H9 (cell line): ENCODE measurements around the gene PKP3. TPM values are rescaled to one million over a fixed set of nuclear protein-coding genes. Genes with fewer than 3 reads are reported as not detected.

Experiments
- DNase-seq: peaks from one replicate; pipeline ENCODE4 v3.0.0-alpha.2; 2017
- H2AFZ ChIP-seq: one replicate; pipeline ENCODE4 v1.6.1; 2013; ENCODE audit warnings: mild to moderate bottlenecking, low read length, control low read depth, moderate library complexity
- H2AK5ac ChIP-seq: 2 replicates; pipeline ENCODE4 v1.6.1; 2013; ENCODE audit warnings: low read length, control low read depth, mixed read lengths; ENCODE audit not compliant: insufficient read length
- H2BK120ac ChIP-seq: one replicate; pipeline ENCODE4 v1.6.1; 2013; ENCODE audit warnings: low read depth, mild to moderate bottlenecking, low read length, control low read depth, inconsistent platforms; ENCODE audit not compliant: poor library complexity, severe bottlenecking
- H2BK12ac ChIP-seq: 2 replicates; pipeline ENCODE4 v1.6.1; 2013; ENCODE audit warnings: low read length, control low read depth, mixed read lengths, low read depth; ENCODE audit not compliant: insufficient read length
- H2BK15ac ChIP-seq: 2 replicates; pipeline ENCODE4 v1.6.1; 2013; ENCODE audit warnings: low read depth, low read length, control low read depth
- H2BK20ac ChIP-seq: one replicate; pipeline ENCODE4 v1.6.1; 2013; ENCODE audit warnings: low read depth, mild to moderate bottlenecking, low read length, control low read depth, inconsistent platforms; ENCODE audit not compliant: poor library complexity, severe bottlenecking
- H2BK5ac ChIP-seq: 2 replicates; pipeline ENCODE4 v1.6.1; 2013; ENCODE audit warnings: low read length, control low read depth, mixed read lengths; ENCODE audit not compliant: insufficient read length
- H3K14ac ChIP-seq: 2 replicates; pipeline ENCODE4 v1.6.1; 2013; ENCODE audit warnings: low read length, control low read depth; ENCODE audit not compliant: insufficient read depth
- H3K18ac ChIP-seq: 2 replicates; pipeline ENCODE4 v1.6.1; 2013; ENCODE audit warnings: low read depth, mild to moderate bottlenecking, mixed read lengths, low read length, control low read depth; ENCODE audit not compliant: insufficient read length
- H3K23ac ChIP-seq: 2 replicates; pipeline ENCODE4 v1.6.1; 2013; ENCODE audit warnings: low read length, control low read depth, mixed read lengths, low read depth; ENCODE audit not compliant: insufficient read length
- H3K23me2 ChIP-seq: 2 replicates; pipeline ENCODE4 v1.6.1; 2013; ENCODE audit warnings: low read depth, mild to moderate bottlenecking, mixed read lengths, low read length, control low read depth; ENCODE audit not compliant: insufficient read length, poor library complexity, severe bottlenecking
- H3K27ac ChIP-seq: 2 replicates; pipeline ENCODE4 v1.5.1; 2013; ENCODE audit warnings: low read length, control low read depth, mixed read lengths, low read depth; ENCODE audit not compliant: insufficient read length
- H3K27me3 ChIP-seq: 2 replicates; pipeline ENCODE4 v1.6.1; 2013; ENCODE audit warnings: low read length, control low read depth, inconsistent platforms; ENCODE audit not compliant: insufficient read depth
- H3K4ac ChIP-seq: 2 replicates; pipeline ENCODE4 v1.6.1; 2013; ENCODE audit warnings: low read depth, mild to moderate bottlenecking, control low read depth, inconsistent platforms, low read length, moderate library complexity
- H3K4me1 ChIP-seq: 2 replicates; pipeline ENCODE4 v1.6.1; 2013; ENCODE audit warnings: low read length, control low read depth, inconsistent platforms; ENCODE audit not compliant: insufficient read depth
- H3K4me2 ChIP-seq: 2 replicates; pipeline ENCODE4 v1.6.1; 2013; ENCODE audit warnings: low read length, control low read depth, mixed read lengths; ENCODE audit not compliant: insufficient read length, insufficient read depth
- H3K56ac ChIP-seq: 2 replicates; pipeline ENCODE4 v1.6.1; 2013; ENCODE audit warnings: low read depth, mild to moderate bottlenecking, mixed read lengths, low read length, control low read depth; ENCODE audit not compliant: insufficient read length
- H3K79me1 ChIP-seq: 2 replicates; pipeline ENCODE4 v1.6.1; 2013; ENCODE audit warnings: low read depth, mild to moderate bottlenecking, moderate library complexity, low read length, control low read depth, inconsistent platforms; ENCODE audit not compliant: insufficient read depth, poor library complexity, severe bottlenecking
- H3K79me2 ChIP-seq: 2 replicates; pipeline ENCODE4 v1.6.1; 2013; ENCODE audit warnings: low read length, control low read depth, inconsistent platforms; ENCODE audit not compliant: insufficient read depth
- H3K9ac ChIP-seq: 2 replicates; pipeline ENCODE4 v1.6.1; 2013; ENCODE audit warnings: low read length, control low read depth, mixed read lengths; ENCODE audit not compliant: insufficient read length; ENCODE audit errors: extremely low read depth
- H3K9me3 ChIP-seq: one replicate; pipeline ENCODE4 v1.6.1; 2013; ENCODE audit warnings: low read depth, low read length, inconsistent platforms; ENCODE audit not compliant: control insufficient read depth
- H3T11ph ChIP-seq: one replicate; pipeline ENCODE4 v1.6.1; 2013; ENCODE audit warnings: mild to moderate bottlenecking, low read length, control low read depth, inconsistent platforms
- H4K20me1 ChIP-seq: one replicate; pipeline ENCODE4 v1.6.1; 2013; ENCODE audit not compliant: control insufficient read depth, insufficient read length, insufficient read depth
- H4K5ac ChIP-seq: 2 replicates; pipeline ENCODE4 v1.6.1; 2013; ENCODE audit warnings: low read depth, mild to moderate bottlenecking, mixed read lengths, low read length, control low read depth; ENCODE audit not compliant: insufficient read length
- H4K8ac ChIP-seq: replicated peaks from 2 replicates; pipeline ENCODE4 v1.6.1; 2013; ENCODE audit warnings: low read length, control low read depth, mixed read lengths, low read depth; ENCODE audit not compliant: insufficient read length
- H4K91ac ChIP-seq: 2 replicates; pipeline ENCODE4 v1.6.1; 2013; ENCODE audit warnings: low read depth, mild to moderate bottlenecking, moderate library complexity, mixed read lengths, low read length, control low read depth; ENCODE audit not compliant: insufficient read length
- H3K27ac Mint-ChIP-seq, 3 experiments: 2 replicates in 2 of 3; 3 replicates in 1 of 3; pipeline ENCODE4 v1.8.0; 2020 to 2021; ENCODE audit warnings: mixed read lengths in 3 of 3, mild to moderate bottlenecking in 1 of 3, moderate library complexity in 1 of 3
- H3K27me3 Mint-ChIP-seq: 2 replicates; pipeline ENCODE4 v1.8.0; 2021; ENCODE audit warnings: low read depth, mild to moderate bottlenecking, moderate library complexity, mixed read lengths
- H3K36me3 Mint-ChIP-seq, 3 experiments: 2 replicates in 2 of 3; 3 replicates in 1 of 3; pipeline ENCODE4 v1.8.0; 2020 to 2021; ENCODE audit warnings: low read depth in 3 of 3, mixed read lengths in 3 of 3; ENCODE audit not compliant: insufficient read depth in 1 of 3
- H3K4me1 Mint-ChIP-seq, 2 experiments: 2 replicates each; pipeline ENCODE4 v1.8.0; 2020; ENCODE audit warnings: mixed read lengths in 2 of 2
- H3K4me3 Mint-ChIP-seq, 2 experiments: 2 replicates in 1 of 2; 3 replicates in 1 of 2; pipeline ENCODE4 v1.8.0; 2020 to 2021; ENCODE audit warnings: mild to moderate bottlenecking in 2 of 2, mixed read lengths in 2 of 2, moderate library complexity in 1 of 2
- H3K9me3 Mint-ChIP-seq, 2 experiments: 2 replicates in 1 of 2; 3 replicates in 1 of 2; pipeline ENCODE4 v1.8.0; 2020; ENCODE audit warnings: mild to moderate bottlenecking in 2 of 2, mixed read lengths in 2 of 2, moderate library complexity in 1 of 2
- WGBS: extraction: QIAGEN DNeasy Blood & Tissue Kit; methylation state at CpG from one replicate; pipeline ENCODE4 v1.1.7; 2013; ENCODE audit warnings: missing lambda C conversion rate, low lambda C conversion rate, mixed read lengths; ENCODE audit not compliant: insufficient read length; ENCODE audit errors: extremely low coverage; 5-methylcytosine and 5-hydroxymethylcytosine counted together
- total RNA-seq: library from RNA; stranded (reverse); gene quantifications from 2 replicates; pipeline ENCODE4 v1.2.1, GENCODE V29; 2021
- TF ChIP-seq, protein P1 (sequence below): fragments of 200-600 bp; sonication (generic); conservative IDR thresholded peaks from 3 replicates; pipeline ENCODE4 v1.8.0; 2021; ENCODE audit warnings: antibody characterized with exemption, mild to moderate bottlenecking

PKP3 gene
- total RNA-seq, 1 experiment from 2014 or later: 41.7 TPM

DNA sequence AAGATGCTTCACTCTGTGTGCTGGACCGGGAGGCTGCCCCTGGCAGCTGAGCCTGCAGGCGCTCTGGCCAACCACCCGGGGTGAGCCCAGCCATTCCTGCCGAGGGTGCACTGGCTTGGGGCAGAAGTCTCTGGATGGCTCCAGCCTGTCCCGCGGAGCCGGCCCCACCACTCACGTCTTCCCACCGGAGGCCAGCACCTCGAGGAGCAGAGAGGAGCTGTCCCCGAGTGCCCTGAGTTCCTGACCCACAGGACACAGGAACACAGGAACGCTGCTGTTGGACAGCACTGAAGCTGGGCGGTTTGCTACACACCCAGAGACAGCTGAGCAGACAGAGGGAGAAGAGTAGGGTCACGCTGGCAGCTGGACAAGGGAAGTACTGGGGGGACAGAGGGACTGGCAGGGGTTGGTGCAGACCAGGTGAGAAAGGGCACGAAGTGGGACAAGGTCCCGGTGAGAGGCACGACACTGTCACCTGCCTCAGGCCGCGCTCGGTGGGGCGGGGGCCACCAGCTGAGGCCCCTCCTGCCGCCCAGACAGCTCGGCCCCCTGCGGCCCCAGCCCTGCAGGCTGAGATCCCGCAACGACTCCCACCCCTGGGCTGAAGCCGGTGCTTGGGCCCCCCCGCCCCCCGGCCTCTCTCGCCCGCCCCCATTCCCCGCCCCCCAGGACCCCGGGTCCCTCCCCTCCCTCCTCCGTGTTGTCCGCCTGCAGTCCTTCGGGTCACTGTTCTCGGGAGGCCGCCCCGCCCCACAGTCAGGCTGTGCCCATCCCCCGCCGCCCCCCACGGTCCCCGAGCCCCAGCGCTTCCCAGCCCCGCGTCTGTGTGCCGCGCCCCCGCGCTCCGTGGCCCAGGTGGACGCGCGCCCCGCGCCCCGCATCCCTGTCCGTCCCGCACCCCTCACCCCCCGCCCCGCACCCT is 25.3 kb upstream of the PKP3 start:
- Histone ChIP-seq H3K27ac (no peak overlapping the region), H2AFZ (no peak overlapping the region), H3K4me2 (peak overlapping the region; percentile 69), H4K20me1 (no peaks in the 10 kb centered on the region), H4K91ac (no peak overlapping the region), H3K23me2 (no peaks in the 10 kb centered on the region), H3K14ac (no peak overlapping the region), H2BK15ac (no peak overlapping the region), H3K9ac (no peak overlapping the region), H2BK20ac (no peak overlapping the region), H3K79me1 (peaks cover 9% of the 10 kb centered on the region), H2BK5ac (no peak overlapping the region), H4K8ac (no peak overlapping the region), H4K5ac (no peak overlapping the region), H2AK5ac (no peak overlapping the region), H3K4me1 (no peaks in the 10 kb centered on the region), H3K18ac (no peak overlapping the region), H3K9me3 (no peaks in the 10 kb centered on the region), H3K56ac (no peak overlapping the region), H3K23ac (no peak overlapping the region), H3T11ph (no peak overlapping the region), H2BK120ac (no peak overlapping the region), H3K79me2 (no peaks in the 10 kb centered on the region), H3K27me3 (no peaks in the 10 kb centered on the region), H3K4ac (no peak overlapping the region), H2BK12ac (no peak overlapping the region)
- Mint-ChIP-seq H3K9me3 (peaks cover 3 to 4% of the 10 kb centered on the region in 2 experiments; a peak in 4 of 5 replicates), H3K27ac (peak overlapping the region; percentile 64 to 94 (median 84); a peak in 4 of 7 replicates), H3K4me1 (peaks cover 20 to 27% of the 10 kb centered on the region in 2 experiments), H3K27me3 (peaks cover 17% of the 10 kb centered on the region), H3K4me3 (peak overlapping the region; percentile 77 to 89), H3K36me3 (peaks cover 22 to 28% (median 22%) of the 10 kb centered on the region in 3 experiments)
- TF ChIP-seq, protein P1, sequence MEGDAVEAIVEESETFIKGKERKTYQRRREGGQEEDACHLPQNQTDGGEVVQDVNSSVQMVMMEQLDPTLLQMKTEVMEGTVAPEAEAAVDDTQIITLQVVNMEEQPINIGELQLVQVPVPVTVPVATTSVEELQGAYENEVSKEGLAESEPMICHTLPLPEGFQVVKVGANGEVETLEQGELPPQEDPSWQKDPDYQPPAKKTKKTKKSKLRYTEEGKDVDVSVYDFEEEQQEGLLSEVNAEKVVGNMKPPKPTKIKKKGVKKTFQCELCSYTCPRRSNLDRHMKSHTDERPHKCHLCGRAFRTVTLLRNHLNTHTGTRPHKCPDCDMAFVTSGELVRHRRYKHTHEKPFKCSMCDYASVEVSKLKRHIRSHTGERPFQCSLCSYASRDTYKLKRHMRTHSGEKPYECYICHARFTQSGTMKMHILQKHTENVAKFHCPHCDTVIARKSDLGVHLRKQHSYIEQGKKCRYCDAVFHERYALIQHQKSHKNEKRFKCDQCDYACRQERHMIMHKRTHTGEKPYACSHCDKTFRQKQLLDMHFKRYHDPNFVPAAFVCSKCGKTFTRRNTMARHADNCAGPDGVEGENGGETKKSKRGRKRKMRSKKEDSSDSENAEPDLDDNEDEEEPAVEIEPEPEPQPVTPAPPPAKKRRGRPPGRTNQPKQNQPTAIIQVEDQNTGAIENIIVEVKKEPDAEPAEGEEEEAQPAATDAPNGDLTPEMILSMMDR: no peak
- DNase-seq: peak; percentile 56
- WGBS: no CpG with 5 or more reads among the region's 61 CpGs
